GM19025 (cell line): ENCODE results near the gene COL25A1.

Source experiments
- ATAC-seq: cut with Tn5 transposase; IDR thresholded peaks from one replicate; pipeline ENCODE4 v1.9.1; 2021; ENCODE audit warnings: mild to moderate bottlenecking, low read depth, moderate library complexity; ENCODE audit not compliant: unreplicated experiment

Gene COL25A1

DNA sequence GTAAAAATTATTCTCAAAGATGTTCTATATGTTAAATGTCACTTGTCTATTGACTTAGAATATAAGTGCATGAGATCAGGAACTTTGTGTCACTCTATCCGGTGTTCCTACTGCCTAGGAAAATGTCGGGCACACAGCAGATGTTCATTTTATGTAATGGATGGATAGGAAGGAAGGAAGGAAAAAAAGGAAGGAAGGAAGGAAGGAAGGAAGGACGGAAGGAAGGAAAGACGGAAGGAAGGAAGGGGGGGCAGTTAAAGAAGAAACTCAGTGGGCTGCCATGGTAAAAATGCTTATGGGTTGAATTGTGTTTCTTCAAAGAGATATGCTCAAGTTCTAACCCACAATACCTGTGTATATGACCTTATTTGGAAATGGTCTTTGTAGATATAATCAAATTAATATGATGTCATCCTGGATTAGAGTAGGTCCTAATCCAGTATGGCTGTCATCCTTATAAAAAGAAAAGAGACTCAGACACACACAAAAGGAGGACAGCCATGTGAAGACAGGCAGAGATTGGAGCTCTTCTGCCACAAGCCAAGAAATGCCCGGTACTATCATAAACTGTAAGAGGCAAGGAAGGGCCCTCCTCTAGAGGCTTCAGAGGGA lies 86.3 kb downstream of the COL25A1 start:
- ATAC-seq: no peak

DNA sequence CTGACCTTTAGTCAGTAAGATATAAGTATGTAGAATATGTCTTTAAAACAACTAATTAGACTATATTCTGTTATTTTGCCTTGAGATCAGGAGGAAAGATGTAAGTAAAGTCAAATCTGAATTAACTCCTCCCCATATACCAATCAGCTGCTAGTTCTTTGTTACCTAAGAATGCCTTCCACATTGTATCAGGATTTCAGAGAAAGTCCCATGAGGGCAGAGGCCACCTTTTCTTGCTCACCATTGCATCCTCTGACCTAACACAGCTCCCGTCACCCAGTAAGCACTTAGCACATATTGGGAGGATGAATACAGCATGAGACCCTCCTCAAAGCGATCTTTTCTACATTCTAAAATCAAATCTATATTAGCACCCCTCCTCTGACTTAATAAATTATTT lies 87.0 kb downstream of the COL25A1 start:
- no peak for ATAC-seq

DNA sequence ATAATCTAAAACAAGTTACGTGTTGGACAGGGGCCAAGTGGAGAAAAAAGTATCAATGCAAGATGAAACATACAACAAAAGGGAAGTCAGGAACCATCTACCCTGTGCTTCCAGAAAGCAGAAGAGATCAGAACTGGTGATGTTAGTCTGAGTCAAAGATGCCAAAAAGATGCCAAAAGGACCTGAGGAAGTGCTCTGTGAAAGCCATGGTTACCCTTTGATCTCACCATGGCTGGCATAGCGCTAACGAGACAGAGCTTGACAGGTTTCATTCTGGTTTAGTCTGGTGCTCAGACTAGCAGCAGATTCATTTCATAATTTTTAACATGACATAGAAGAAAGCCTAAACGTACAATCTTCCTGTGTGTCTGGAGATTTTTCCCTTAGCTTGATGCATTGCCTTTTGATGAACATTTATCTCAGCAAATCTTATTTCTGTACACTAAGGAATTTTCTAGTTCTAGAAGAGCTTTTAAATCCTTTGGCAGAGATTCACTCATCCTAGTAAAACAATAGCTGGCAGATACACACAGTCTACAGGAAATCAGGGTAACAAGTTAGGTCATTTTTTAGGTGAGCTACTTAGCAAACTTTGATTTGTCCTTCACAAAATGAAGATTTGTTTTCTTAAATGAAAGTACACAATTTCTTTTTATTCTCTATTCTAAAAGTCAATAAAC lies 87.7 kb downstream of the COL25A1 start:
- ATAC-seq: no peak

DNA sequence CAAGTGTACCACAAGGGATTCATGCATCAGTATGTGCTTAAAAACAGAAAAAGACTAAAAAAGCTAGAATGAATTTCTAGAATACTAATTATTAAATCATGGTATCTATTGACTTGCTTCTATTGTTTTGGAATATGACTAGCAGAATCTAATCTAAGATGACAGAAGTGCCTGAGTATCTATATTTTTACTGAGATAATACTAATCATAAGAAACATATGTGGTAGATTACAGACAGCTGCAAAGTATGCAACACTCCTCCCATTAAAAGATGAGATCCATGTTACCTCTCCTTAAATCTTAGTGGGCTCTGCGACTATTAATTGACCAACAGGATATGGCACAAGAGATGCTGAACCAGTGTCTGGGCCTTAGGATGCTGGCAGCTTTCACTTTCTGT lies 89.4 kb downstream of the COL25A1 start:
- ATAC-seq: no peak

DNA sequence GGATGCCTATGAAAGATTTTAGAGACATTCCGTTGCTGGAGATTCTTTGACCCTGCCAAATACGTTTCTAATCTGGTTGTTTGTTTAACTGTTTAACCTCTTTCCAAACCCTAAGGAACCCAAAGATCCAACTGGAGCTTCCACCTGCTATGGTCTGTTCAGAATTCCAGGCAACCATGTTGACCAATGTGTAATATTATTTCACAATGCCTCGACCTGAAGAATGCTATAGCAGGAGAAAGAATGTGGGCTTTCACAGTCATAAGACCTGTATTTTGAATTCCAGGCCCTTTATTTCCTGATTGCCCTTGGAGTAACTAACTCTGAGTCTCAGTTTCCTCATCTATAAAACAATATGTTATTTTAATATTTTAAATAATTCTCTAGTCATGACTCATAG lies 90.8 kb downstream of the COL25A1 start:
- ATAC-seq: no peak

DNA sequence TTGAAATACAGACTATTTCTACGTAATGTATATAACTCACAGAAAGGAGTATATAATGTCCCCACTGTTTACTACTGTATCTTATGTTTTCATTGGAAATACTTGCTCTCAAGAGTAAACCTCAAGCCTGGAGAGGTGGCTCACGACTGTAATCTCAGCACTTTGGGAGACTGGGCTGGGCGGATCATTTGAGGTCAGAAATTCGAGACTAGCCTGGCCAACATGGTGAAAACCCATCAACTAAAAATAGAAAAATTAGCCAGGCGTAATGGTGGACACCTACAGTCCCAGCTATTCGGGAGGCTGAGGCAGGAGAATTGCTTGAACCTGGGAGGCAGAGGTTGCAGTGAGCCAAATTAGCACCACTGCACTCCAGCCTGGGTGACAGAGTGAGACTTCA lies 92.8 kb downstream of the COL25A1 start:
- no peak for ATAC-seq

DNA sequence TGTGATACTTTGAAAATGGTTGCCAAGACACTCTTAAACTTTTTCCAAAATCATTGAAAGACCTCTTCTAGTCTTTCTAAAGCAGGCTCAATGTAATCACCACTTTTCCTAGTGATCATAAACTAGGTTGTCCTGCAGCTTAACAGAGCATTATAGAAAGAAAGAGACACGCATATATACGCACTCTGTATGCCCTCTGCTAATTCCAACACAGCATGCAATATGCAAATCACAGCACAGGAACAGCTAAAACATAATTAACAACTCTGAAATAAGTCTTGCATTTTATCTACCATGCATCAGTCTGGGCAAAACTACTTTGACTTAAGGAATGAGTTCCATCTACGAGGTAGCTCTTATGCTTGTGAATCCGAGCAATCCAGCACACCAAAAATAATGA lies 94.6 kb downstream of the COL25A1 start:
- no peak for ATAC-seq

DNA sequence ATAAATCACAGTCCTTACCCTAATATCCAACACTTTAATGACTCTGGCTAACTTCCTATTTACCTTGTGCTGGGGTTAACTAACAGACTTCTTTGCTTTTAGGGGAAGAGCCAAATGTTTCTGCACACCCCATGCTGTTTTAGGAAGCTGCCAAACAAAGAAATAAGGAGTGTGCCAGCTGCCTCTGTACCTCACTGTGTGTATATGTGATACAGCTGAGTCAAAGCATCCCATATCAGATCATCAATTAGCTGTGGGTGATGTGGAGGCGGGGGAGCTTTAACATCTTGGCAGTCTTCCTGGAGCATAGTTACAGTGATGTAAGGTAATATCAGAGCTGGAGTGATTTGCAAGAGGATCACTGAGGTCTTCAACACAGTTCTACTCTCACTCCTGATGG lies 95.4 kb downstream of the COL25A1 start:
- no peak for ATAC-seq

DNA sequence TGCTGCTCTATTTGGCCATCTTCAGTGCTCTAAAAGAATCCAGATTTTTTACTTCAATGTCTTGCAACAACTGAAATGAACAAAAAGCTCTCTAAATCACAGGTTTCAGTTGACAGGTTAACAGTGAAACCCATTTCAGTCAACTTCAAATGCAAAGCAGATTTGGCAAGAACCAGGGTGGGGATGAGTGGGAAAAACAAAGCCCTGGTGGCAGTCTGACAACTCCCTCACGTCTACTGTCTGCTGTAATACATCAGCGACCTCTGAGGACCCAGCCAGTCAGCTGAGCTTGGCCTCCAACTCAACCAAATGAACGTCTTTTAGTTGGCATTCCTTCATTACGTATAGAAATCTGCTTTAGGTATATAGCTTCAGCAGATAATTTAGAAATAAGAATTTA lies 95.8 kb downstream of the COL25A1 start:
- ATAC-seq: no peak

DNA sequence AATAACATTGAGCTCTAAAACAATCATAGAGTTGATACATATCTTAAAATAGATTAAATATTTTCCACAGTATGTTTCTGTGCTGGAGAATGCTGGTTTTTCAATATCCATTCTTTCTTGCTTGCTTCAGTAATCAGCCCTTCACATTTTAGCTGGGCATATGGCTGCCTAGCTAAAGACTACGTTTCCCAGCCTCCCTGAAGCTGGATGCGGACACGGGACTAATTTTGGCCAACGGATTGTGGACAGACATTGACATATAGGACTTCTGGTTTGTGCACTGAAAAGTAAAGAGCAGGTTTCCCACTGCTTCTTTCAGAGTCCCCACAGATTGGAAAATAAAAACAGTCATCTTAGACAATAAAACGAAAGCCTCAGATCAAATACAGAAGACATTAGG lies 97.3 kb downstream of the COL25A1 start:
- ATAC-seq: no peak

DNA sequence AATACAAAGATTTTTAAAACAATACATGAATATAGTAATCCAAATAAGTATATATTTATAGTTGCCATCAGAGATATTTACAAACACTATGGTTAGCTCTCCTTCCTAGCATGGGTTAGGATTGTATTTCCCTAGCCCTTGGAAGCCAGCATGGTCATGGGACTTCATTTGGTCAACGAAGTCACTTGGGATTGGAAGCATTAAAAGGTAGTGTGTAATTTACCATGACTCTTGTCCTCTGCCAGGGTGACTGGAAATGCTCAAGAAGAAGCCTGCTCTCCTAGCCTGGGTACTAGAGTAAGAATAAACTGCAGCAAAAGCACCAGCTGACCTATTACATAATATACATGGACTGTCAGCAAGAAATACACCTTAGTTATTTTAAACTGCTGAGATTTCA lies 102.9 kb downstream of the COL25A1 start:
- no peak for ATAC-seq

DNA sequence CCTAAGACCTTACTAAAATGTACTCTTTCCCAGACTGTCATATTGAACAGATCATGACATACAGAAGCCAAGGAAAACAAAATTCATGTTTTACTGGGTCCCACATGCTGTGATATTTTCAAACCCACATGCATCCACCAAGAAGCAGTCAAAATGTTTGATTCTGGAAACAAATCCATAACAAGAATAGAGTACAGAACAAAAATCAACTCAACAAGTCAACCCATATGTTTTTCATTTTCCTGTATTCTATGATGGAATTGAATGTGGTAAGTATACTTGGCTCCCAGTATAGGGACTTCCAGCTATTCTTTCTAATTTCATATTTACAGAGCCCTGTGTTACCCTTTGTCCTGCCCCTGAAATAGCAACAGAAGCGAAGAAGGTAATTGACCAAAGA lies 106.8 kb downstream of the COL25A1 start:
- ATAC-seq: no peak

DNA sequence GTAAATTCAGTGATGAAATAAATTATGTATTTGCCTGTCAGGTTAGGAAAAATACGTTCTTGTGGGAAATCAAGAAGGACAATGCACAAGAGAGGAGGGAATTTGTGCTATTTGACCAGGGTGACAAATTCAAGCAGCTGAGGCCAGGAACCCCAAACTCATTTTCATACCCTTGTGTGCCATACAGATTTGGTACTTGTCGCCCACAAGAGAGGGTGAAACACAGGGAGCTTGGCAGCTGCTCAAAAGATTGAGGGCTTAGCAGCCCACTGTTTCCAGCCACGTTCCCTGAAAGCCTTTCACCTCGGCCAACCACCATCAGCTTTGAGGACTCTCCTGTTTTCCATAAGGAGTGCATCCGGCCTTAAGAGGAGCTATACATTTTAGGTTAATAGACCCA lies 111.2 kb downstream of the COL25A1 start:
- ATAC-seq: no peak

DNA sequence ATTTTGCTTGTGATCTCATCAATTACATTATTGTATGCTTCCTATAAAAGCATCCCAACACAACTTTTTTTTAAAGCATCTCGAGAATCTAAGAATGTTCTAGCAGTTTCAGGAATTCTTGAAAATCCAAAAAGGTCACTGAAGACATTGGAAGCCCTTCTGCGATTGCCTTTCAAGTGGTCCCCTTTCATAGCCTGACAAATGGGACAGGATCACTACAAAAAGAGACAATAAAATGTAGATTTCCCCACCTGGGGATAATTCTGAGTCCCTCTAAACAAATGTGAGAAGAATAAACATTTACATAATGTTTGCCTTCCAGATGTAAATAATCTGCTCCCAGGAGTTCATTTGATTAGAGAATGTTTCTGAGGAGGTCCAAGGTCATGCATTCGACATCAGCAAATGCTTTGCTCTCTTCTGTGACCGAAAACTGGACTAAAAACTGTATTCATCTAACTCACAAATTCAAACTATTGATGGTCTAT lies 116.0 kb downstream of the COL25A1 start:
- no peak for ATAC-seq

DNA sequence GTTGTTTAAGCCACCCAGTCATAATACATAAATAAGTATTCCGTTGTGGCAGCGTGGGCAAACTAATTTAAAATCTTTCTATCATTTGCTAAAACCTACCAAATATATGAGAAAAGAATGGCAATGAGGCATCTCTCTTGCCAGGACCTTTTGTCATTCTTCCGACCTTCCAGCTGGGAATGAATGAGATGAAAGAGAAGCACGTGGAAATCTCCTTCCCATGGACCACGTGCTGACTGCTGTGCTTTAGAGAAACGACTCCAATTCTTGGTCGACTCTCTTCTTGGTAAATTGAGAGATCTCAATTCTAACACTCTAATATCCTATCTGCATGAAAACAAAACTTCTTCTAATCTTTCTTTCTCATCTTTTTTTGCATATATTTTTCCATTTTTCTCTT lies 116.5 kb downstream of the COL25A1 start:
- no peak for ATAC-seq

DNA sequence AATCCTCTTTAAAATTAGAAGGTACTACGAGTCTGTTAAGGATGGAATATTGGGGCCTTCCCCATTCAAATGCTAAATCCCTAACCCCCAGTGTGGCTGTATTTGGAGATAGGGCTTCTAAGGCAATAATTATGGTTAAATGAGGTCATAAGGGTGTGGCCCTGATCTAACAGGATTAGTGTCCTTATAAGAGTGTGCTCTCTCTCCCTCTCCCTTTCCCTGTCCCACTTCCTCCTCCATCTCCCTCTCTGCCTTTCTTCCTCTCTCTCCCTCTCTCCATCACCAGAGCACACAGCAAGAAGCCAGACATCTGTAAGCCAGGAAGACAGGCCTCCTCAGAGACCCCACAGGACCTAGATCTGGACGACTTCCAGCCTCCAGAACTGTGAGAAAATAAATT lies 116.9 kb downstream of the COL25A1 start:
- ATAC-seq: no peak

DNA sequence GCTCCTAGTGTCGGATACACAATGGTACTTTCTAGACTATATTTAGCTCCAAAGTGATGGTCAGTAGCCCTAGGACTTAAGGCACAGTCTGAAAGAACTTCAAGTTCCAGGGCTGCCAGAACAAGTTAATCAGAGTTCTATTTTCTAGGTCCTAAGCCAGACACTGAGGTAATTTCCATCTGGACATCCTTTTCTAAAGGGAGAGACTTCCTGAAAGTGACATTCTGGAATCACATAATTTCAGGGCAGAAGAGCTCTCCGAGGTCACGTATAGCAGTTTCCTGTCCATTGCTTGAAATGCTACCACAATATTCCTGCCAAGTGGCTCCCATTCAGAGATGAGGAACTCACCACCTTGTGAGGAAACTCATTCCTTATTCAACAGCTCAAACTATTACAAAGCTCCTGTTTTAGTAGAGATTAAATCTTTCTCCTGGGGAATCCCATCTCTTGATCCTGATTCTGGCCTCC lies 117.9 kb downstream of the COL25A1 start:
- ATAC-seq: no peak

DNA sequence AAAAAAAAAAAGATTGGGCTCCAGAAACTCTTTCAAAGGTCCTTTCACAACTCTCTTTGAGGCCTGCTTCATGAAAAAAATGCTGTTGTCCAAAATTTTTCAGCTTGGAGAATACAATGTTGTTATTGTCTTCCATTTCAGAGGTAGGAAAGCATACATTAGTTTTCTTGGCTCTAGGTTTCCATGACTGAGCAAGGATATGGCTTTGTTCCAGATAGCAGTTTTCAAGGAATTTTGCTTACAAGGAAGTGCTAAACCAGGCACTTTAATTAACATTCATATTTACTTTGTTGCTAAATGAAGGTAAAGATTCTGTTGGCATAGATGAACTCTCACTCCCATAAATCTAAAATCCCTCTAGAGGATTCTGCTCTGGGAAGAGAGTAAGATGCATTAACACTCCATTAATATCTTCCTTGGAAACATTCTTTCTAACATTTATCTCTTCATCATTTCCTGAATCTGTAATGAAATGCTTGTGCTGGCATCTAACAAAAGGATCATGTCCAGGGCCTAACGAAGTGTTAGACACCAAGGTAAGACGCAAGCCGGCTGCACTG lies 118.4 kb downstream of the COL25A1 start:
- ATAC-seq: no peak

DNA sequence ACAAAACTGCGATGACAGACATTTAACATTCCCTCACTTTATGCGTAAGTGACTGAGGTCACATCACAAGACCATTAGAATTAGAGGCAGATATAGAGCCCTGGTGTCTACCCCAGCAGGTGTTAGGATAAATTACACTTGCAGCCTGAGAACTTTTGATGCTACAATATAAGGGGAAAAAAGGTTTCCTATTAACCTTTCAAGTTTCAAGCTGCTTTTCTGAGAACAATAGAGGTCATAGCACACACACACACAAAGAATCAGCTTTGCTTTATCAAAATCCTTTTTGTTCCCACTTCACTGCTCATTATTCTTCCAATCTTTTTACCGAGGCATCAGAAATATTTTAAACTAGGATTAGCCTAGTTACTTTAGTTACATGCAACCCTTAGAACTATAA lies 119.8 kb downstream of the COL25A1 start:
- ATAC-seq: no peak

DNA sequence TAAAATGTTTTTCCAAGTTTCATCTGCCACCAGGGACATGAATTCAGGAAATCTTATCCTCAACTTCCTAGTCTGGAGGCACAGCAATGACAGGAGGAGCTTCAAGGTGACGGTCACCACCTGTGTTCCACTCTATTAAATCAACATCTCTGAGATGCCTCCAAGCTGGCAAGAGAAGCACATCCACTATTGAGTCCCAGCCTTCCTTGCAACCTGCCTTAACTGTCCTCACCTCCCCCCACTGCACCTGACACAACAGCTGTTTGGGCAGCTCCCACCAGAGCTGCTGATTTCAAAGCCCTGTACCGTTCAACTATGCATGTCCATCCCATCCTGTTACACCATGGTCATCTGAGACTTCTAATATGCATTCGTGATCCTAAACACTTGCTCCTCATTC lies 123.4 kb downstream of the COL25A1 start:
- ATAC-seq: no peak

DNA sequence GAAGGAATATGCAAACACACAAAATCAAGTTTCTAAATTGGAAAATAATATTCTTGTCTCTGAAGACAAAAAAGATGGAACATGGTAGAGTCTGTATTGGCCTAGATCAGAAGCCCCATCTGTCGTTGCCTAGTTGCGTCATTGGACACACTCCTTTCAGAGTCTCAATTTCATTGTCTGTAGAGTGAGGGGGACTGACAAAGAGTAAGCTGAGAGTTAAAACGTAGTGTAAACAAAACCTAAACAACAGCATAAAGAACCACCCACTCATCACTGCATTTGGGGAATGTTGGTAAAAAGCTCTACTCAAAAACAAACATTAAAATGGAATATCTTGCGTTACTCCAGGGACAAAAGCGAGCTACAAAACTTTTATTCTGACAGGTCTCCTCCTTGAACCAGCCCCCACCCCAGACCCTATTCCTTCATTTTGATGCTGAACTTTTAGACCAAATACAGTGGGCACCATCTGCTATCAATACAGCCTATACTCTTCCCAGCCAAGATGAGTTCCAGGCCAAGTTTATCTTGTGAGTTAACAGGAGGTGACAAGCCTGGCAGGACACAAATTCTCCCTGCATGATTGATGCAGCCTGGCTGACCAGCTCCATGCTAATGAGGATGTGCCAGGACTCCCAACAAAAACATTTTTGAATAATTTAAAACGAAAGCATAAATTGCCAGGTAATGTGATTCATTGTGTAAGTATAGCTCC lies 125.2 kb downstream of the COL25A1 start:
- no peak for ATAC-seq
